Stomach (tissue), 4 donors: ENCODE results near the gene C3.

Experiments used
- CTCF ChIP-seq, 7 experiments: fragments of 450-650 bp in 4 of 7; fragments of 200-600 bp in 3 of 7; sonication (generic) in 3 of 7; IDR thresholded peaks; one replicate each; pipeline ENCODE4 v1.5.1; 2016 to 2019; ENCODE audit warnings: antibody characterized with exemption in 7 of 7, control low read depth in 2 of 7, mild to moderate bottlenecking in 1 of 7
- POLR2AphosphoS5 ChIP-seq, 3 donors: sonication (generic); formaldehyde crosslinking; IDR thresholded peaks; one replicate each; pipeline ENCODE4 v1.6.1; 2016; ENCODE audit warnings: antibody characterized with exemption in 3 of 3

GRCh38 chr19:6731822-6732221 lies 11.4 kb upstream of the C3 start:
- TF ChIP-seq CTCF (IDR thresholded peaks at IDR 0.05) (no peak), POLR2AphosphoS5 (IDR thresholded peaks at IDR 0.05) (no peak)
